Lower lobe of right lung (tissue), 2 donors: ENCODE results near the gene ARGLU1. TPM values are rescaled to one million over a fixed set of nuclear protein-coding genes. Genes with fewer than 3 reads are reported as not detected.

Source experiments
- ATAC-seq, 2 donors: fragments of 200-7000 bp; cut with Tn5 transposase; one replicate each; pipeline ENCODE4 v1.9.1; 2020 to 2022; ENCODE audit warnings: mild to moderate bottlenecking in 2 of 2, moderate library complexity in 2 of 2
- DNase-seq: peaks from one replicate; pipeline ENCODE4 v3.0.0-alpha.2; 2020
- H3K27ac ChIP-seq: fragments of 200-600 bp; one replicate; pipeline ENCODE4 v1.8.0; 2022
- H3K27me3 ChIP-seq: fragments of 200-600 bp; one replicate; pipeline ENCODE4 v1.8.0; 2022; ENCODE audit warnings: low read depth
- H3K36me3 ChIP-seq: fragments of 200-600 bp; one replicate; pipeline ENCODE4 v1.8.0; 2022; ENCODE audit warnings: mild to moderate bottlenecking
- H3K4me1 ChIP-seq: fragments of 200-600 bp; one replicate; pipeline ENCODE4 v1.8.0; 2022
- H3K4me3 ChIP-seq: fragments of 200-600 bp; one replicate; pipeline ENCODE4 v1.8.0; 2022; ENCODE audit warnings: mild to moderate bottlenecking
- H3K9me3 ChIP-seq: fragments of 200-600 bp; one replicate; pipeline ENCODE4 v1.8.0; 2022
- intact Hi-C: fragments of 100-400 bp; cut with DNase I; formaldehyde crosslinking; loops from one replicate; pipeline ENCODE4 v1.11.0; 2022
- total RNA-seq: library from RNA; stranded (reverse); fragmentation: NEBNext Ultra II Directional; extraction: Animal tissue kit (Norgen Biotek cat#: 25700); gene quantifications from one replicate; pipeline ENCODE4 v1.2.1, GENCODE V29; 2021
- TF ChIP-seq, protein P1 (sequence below): fragments of 200-600 bp; IDR thresholded peaks from one replicate; pipeline ENCODE4 v1.8.0; 2022; ENCODE audit warnings: antibody characterized with exemption, mild to moderate bottlenecking
- donor health status: DM: no; HTN: yes; CAD: no; lungs with severe emphysema.

ARGLU1 gene
- total RNA-seq, 1 donor from 2014 or later = 108 TPM

DNA sequence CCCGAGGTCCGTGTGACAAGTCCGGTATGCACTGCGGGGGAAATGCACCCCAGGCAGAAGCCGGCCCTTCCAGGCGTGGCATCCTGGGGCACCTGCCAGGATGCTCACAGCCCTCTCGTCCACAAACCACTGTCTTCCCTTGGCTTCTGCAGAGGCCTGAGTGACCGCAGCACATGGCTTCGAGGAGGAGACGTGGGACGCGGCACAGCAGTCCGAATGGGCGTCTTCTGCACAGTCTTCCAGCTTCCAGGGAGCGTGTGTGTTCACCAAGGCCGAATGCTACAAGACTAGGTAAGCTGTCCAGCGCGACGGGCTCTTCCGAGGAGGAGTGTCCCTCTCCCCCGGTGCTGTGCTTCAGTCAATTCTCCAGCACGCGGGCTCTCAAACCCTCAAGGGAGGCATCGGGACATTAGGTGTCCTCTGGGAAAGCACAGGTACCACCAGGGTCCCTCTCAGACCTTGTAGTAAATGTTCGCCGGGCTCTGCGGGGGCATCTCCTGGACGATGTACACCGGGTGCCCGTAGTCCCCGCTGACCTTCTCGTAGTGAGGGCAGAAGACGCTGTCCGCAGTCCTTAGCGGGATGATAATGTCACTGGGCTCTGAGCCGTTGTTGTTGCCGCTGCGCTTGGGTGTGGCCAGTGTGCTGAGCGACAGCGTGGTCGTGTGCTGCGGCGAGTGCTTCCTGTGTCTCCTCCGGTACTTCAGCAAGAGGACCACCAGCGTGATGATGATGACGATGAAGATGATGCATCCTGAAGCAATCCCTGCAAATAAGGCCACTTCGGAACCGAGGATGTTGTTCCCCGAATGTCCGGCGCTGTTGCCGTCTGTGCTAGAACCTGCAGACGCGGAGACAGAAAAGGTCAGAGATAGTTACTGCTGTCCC lies 75.1 kb downstream of the ARGLU1 start:
- TF ChIP-seq, protein P1, sequence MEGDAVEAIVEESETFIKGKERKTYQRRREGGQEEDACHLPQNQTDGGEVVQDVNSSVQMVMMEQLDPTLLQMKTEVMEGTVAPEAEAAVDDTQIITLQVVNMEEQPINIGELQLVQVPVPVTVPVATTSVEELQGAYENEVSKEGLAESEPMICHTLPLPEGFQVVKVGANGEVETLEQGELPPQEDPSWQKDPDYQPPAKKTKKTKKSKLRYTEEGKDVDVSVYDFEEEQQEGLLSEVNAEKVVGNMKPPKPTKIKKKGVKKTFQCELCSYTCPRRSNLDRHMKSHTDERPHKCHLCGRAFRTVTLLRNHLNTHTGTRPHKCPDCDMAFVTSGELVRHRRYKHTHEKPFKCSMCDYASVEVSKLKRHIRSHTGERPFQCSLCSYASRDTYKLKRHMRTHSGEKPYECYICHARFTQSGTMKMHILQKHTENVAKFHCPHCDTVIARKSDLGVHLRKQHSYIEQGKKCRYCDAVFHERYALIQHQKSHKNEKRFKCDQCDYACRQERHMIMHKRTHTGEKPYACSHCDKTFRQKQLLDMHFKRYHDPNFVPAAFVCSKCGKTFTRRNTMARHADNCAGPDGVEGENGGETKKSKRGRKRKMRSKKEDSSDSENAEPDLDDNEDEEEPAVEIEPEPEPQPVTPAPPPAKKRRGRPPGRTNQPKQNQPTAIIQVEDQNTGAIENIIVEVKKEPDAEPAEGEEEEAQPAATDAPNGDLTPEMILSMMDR = no peak
- ATAC-seq = no peak
- intact Hi-C loops = no loop called here
- H3K36me3 ChIP-seq = peaks cover 30% of the 10 kb centered on the region
- no peak overlapping the region for H3K4me3 ChIP-seq
- DNase-seq = no peak
- no peaks in the 10 kb centered on the region for H3K27me3 ChIP-seq
- H3K27ac ChIP-seq = peak overlapping the region; percentile 15
- H3K4me1 ChIP-seq = peaks cover 58% of the 10 kb centered on the region
- H3K9me3 ChIP-seq = no peaks in the 10 kb centered on the region

DNA sequence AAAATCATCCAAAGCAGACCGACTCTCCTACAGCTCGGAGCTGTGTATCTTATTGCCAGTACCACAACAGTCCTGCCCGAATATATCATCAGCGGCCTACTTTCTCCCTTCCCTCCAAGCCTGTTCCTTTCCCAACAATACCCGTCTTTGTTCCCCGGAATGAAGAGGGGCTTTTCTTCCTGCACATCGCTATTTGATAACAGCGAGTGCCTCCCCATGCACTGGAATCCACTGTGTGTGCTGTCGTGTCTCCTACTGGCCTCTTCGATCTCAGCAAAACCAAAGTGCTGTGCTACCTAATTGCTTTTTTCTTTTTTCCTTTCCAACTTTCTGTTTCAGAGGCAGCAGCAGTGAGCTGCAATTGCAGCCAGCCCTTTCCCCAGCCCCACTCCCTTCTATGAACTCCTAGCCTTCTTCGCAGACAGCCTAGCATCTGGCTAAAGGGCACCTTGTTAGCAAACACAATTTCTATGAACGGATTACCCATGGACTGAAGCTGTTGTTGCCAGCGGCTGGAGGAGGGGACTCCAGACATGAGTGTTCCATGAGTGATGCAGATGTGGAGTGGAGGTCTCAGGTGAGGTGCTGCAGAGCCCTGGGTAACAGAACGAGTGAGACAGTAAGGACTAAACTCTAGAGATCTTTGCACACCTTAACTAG lies 75.9 kb downstream of the ARGLU1 start:
- DNase-seq (no peak), ATAC-seq (no peak)
- no peaks in the 10 kb centered on the region for H3K9me3 ChIP-seq
- peaks cover 51% of the 10 kb centered on the region for H3K4me1 ChIP-seq
- no peak overlapping the region for H3K4me3 ChIP-seq
- H3K36me3 ChIP-seq = peaks cover 30% of the 10 kb centered on the region
- TF ChIP-seq, protein P1 = no peak
- no peaks in the 10 kb centered on the region for H3K27me3 ChIP-seq
- intact Hi-C loops = no loop called here
- peak overlapping the region; percentile 15 for H3K27ac ChIP-seq

Other genes with a start within 250 kb of the ARGLU1 start
- gene EFNB2, start 32.5 kb downstream of the ARGLU1 start, total RNA-seq = 47.0 TPM